NOMO-1 (cell line): ENCODE results near the gene ACADS.

Experiments used
- DNase-seq, 2 experiments: peaks; one replicate each; lab custom pipeline; 2025; ENCODE audit not compliant: unreplicated experiment in 2 of 2; lab: John Stamatoyannopoulos, UW

ACADS gene

DNA sequence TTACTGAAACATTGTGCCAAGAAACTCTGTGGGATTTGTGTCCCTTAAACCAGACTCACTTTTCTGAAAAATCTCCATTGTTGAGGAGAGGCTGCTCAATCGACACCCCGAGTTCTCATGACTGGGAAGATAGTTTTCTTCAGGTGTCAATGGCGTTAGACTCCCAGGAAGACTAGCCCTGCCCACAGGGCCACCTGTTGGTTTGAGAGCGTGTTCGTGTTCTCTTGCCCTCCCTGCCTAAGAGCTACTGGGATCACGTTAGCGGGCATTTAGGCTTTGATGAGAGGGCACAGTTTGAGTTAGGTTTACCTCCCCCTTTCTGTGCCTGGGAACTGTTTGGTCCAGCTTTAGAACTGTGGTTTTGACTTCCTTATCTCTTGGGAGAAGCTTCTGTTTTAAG is 26.1 kb upstream of the ACADS start:
- no peak for DNase-seq

DNA sequence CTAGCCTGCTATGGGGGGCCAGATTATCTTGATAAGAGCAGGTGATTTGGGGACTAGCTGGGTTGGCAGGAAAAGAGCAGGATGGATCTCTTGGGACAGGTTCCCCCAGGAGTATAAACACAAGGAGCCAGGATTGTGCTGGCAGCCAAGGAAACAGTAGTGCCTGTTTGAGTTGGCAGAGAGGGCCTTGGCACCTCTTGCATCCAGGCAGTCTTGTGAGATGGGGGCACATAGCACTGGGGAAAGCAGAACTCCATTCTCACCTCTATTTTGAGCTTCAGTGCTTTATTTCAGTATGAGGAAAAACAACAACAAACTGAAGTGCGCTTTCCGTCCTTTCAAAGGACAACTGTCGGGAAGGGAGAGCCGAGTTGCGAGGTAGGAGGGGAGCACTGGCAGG is 24.7 kb upstream of the ACADS start:
- no peak for DNase-seq

DNA sequence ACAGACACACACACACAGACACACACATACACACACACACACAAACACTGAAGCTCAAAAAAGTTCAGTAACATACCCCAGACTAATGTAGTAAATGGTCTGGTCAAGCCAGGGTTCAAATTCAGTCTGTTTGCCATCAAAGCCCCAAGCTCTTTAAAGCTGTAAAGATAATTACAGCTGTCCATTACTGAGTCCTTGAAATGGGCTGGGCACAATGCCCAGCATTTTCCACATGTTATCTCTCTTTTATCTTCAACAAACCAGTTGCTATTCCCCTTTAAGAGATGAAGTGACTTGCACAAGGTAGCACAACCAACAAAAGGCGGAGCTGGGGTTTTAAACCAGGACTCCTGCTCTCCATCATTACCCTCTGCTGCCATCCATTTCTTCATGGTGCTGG is 23.0 kb upstream of the ACADS start:
- no peak for DNase-seq

DNA sequence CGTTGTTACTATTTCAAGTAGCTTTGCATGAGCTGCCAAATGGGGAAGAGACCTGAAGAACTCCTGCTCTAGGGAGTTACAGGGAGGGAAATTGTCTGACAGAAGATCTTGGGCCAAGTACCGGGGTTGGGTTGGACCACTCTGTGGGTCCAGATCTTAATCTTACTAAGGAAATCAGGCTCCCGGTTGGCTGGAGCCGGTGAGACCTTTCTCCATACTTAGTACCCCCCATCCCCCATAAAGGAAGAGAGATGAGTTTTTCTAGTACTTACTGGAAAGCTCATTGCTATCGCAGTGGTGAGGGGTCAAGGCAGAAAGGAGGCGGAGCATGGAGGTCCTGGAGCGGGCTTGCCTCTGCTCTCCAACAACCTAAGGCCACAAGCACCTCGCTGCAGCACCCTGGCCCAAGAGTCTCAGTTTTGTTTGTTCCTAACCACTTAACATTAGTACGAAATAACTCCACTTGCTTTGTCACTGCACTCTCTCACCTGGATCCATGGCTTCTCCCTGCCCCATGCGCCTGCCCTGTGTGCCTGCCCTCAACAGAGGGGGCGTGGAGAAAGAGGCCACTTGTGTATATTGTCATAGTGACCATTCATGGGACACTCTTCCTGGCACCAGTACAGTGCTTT is 22.2 kb upstream of the ACADS start:
- DNase-seq = no peak

- DNase-seq = no peak
Observed at GRCh38 chr12:120705618-120706017, 20.0 kb upstream of the ACADS start.

- no peak for DNase-seq
Observed at GRCh38 chr12:120706029-120706428, 19.6 kb upstream of the ACADS start.

DNA sequence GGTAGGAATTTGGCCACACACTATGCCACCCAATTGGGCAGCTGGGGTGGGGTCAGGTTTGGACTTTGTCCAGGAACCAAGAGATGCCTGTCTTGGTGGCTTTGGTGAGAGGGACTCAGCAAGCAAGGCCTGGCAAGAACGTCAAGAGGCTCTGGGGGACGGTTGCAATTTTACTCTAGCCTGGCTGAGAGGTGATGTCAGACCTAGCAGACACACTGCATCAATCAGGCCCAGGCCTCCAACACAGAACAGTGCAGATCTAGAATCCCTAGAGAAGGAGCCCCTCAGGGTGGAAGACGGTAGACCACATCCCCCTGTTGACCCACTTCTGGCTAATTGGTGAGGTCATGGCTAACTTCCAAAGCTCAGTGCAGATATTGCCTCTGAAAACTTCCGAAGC is 17.0 kb upstream of the ACADS start:
- no peak for DNase-seq

- DNase-seq = peak; percentile 43 to 45
Observed at GRCh38 chr12:120710031-120710804, 15.4 kb upstream of the ACADS start, which contains the start of gene UNC119B. UNC119B (plus strand) TSS chr12:120710458; CDS start chr12:120710475, 17 bp downstream.

GRCh38 chr12:120710805-120711296 is 14.8 kb upstream of the ACADS start:
- peak; percentile 10 to 18 for DNase-seq

DNA sequence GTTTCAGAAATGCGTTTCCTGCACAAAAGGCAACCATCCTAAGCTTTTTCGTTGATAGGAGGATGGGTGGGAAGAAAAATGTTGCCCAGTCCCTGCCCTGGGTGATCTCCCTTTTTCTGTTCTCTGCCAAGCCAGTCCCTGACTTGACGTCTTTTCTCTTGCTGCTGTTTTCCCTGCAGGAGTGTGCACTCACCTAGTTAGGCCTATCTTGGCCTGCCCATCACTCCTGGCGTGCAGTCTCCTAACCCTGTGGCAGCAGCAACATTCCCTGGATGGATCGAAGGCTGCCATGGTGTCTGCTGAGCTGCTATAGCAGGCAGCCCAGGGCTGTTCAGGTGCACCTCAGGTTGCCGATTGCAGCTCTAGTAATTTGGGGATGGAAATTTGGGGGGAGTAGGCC is 14.2 kb upstream of the ACADS start:
- no peak for DNase-seq

GRCh38 chr12:120712610-120713009 is 13.0 kb upstream of the ACADS start:
- DNase-seq = no peak

DNA sequence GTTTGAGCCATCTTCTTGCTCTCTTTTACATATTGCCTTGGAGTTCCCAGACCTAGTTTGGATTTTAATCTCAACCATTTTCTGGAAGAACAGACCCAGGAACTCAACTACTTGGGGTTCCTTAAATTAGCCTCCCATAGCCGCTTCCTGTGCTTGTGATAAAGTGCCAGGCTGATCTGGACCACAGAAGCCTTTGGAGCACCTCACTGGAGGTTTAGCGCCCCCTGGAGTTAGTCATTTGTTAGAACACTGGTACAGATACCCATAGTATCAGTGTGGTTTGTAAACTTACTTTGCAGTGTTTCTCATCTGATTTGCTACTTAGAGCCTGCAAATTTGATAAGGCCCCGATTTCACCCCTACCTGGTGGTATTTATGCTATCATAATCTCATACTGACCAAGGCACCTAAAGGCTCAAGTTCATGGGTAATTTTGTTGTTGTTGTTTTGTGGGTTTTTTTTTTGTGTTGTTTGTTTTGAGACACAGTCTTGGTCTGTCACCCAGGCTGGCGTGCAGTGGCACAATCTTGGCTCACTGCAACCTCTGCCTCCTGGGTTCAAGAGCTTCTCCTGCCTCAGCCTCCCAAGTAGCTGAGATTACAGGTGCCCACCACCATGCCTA is 11.7 kb upstream of the ACADS start:
- DNase-seq = peak; percentile 49 to 78

- DNase-seq = no peak
Observed at GRCh38 chr12:120718055-120718454, 7.6 kb upstream of the ACADS start.

GRCh38 chr12:120719072-120719471 is 6.6 kb upstream of the ACADS start:
- DNase-seq = no peak

GRCh38 chr12:120719496-120720233 is 6.0 kb upstream of the ACADS start:
- no peak for DNase-seq

DNA sequence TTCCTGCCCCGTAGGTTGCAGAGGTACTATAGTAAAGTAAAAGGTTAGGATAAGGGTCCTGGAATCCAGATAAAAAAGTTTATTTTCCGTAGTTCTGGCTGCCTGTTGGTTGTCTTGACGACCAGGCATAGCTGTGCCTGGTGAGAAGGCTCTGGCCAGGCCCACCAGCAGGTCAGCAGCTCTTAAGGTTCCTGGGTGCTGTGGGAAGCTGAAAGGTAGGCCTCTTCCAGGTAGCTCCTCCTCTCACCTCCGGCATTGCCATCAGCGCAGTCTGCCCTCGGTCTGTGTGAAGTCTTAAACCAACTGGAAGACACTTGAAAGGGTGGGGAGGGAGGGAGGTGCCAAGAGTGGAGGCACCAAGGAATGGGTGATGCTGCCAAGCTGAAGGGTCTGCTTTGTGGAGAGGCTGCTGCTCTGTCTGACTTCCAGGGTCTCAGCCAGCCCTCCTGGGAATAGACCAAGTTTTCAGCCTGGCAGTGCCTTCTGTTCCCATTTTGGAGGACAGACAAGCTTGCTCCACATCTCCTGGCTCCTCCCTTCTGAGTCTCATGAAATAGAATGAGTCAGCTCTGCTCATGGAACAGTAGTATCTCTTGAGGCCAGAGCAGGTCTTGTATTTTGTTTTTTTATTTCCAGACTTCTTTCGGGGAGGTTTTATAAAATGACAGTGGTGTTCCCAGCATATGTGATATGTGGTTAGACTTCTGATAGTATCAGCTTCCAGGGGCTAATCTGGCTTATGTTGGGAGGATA is 5.2 kb upstream of the ACADS start:
- no peak for DNase-seq

DNA sequence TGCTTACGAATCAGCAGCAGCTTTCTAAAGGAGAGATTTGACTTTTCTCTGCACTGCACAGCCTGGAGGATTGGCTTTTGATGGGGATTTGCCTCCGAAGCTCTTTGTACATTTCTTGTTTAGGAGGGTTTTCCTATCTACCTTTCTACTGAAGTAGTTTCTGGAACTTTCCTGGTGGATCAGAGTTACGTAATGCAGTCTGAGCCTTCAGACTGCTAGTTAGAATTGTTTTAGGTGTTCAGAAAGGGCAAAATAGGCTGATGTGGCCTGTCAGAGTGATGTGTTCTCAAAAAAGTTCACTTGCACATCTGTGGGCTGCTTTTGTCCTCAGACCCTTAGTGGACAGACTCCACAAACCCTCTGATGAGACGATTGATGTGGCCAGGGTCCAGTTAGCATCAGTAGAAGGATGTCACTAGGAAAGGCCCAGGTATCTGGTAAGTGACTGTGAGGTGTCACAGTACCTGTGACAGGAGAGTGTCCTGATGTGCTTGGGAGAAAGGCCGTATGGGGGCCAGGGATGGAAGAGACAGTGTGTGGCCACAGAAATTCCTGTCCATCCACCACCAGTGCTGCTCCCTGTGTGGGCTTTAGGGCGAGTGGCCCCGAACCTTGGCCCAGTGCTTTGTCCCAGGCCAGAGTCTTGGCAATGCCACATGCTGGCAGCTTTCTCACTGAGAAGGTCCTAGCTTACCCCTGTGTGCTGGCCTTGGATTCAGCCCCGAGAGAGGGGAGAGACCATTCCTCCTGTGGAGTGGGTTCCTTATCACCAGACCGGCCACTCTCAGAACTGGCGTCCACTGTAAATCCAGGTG is 4.4 kb upstream of the ACADS start:
- DNase-seq = no peak

DNA sequence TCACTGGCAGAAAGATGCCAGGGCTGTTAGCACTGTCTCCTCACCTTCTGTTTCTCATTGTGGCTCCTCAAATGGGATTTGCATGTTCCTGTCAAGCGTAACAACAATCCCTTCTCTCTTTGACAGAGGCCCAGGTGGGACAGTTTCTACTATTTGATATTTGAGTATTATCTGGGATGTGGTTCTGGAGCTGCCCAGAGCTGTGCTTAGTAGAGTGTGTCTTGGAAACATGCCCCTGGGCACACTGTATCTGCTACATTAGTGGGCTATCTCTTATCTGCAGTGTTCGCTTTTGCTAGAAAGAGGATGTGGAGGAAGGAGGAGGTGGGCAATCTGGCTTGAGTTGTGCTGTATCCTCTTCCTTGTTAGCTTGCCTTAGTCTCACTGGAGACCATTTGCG is 3.8 kb upstream of the ACADS start:
- no peak for DNase-seq

GRCh38 chr12:120722784-120723183 is 2.8 kb upstream of the ACADS start:
- no peak for DNase-seq

- DNase-seq = no peak
Observed at GRCh38 chr12:120724720-120725119, 906 bp upstream of the ACADS start.
